Osteoblast (primary cell): ENCODE measurements around the gene NXN. TPM values are rescaled to one million over a fixed set of nuclear protein-coding genes. Genes with fewer than 3 reads are reported as not detected.
"Not testable (repeated sequence)": the region's sequence is repeated elsewhere in the genome, so short reads cannot be mapped to it uniquely, and the experiment has no call there.

Experiments used
- DNase-seq: peaks from one replicate; pipeline ENCODE4 v3.0.0; 2011; ENCODE audit warnings: low spot score, mixed read lengths; ENCODE audit not compliant: insufficient read length; ENCODE audit errors: missing footprints
- H2AFZ ChIP-seq: 2 replicates; pipeline ENCODE4 v1.6.0; 2011; ENCODE audit warnings: mild to moderate bottlenecking, low read length
- H3K27ac ChIP-seq: 2 replicates; pipeline ENCODE4 v1.5.1; 2011; ENCODE audit warnings: mild to moderate bottlenecking, low read depth, low read length, moderate library complexity
- H3K27me3 ChIP-seq: 2 replicates; pipeline ENCODE4 v1.6.0; 2012; ENCODE audit warnings: mild to moderate bottlenecking, control low read depth, inconsistent platforms, low read length, moderate library complexity; ENCODE audit not compliant: insufficient read depth
- H3K36me3 ChIP-seq: 2 replicates; pipeline ENCODE4 v1.5.1; 2011; ENCODE audit warnings: mild to moderate bottlenecking, low read length, control low read depth, moderate library complexity; ENCODE audit not compliant: insufficient read depth
- H3K4me1 ChIP-seq: 2 replicates; pipeline ENCODE4 v1.5.1; 2011; ENCODE audit warnings: mild to moderate bottlenecking, low read length, control low read depth, moderate library complexity; ENCODE audit not compliant: insufficient read depth
- H3K4me2 ChIP-seq: 2 replicates; pipeline ENCODE4 v1.6.0; 2011; ENCODE audit warnings: mild to moderate bottlenecking, low read length; ENCODE audit not compliant: insufficient read depth
- H3K4me3 ChIP-seq: fragments of 200-600 bp; sonication (generic); 3 replicates; pipeline ENCODE4 v1.5.1; 2012; ENCODE audit warnings: mild to moderate bottlenecking, low read length, inconsistent platforms; ENCODE audit not compliant: insufficient read depth
- H3K79me2 ChIP-seq: 2 replicates; pipeline ENCODE4 v1.6.0; 2012; ENCODE audit warnings: mild to moderate bottlenecking, low read length, control low read depth, inconsistent platforms; ENCODE audit not compliant: insufficient read depth
- H3K9me3 ChIP-seq: 2 replicates; pipeline ENCODE4 v1.5.1; 2011; ENCODE audit warnings: low read depth, low read length, control low read depth
- H4K20me1 ChIP-seq: 2 replicates; pipeline ENCODE4 v1.6.0; 2012; ENCODE audit warnings: mild to moderate bottlenecking, low read length, control low read depth; ENCODE audit not compliant: insufficient read depth
- CTCF ChIP-seq: IDR thresholded peaks from 2 replicates; pipeline ENCODE4 v1.5.1; 2011; ENCODE audit warnings: mild to moderate bottlenecking, low read depth, low read length, moderate library complexity; ENCODE audit errors: extremely low read depth
- total RNA-seq: library from RNA; depleted of rRNA; stranded (reverse); fragments of >200 nt; gene quantifications from 2 replicates; pipeline ENCODE4 v1.2.3, GENCODE V29; 2012

The NXN gene
- total RNA-seq, 1 donor: 68.8 TPM

GRCh38 chr17:789160-789840 lies 190.3 kb downstream of the NXN start:
- H4K20me1 ChIP-seq: peaks cover 9% of the 10 kb centered on the region
- no peak overlapping the region for H3K4me2 ChIP-seq
- H2AFZ ChIP-seq: no peak overlapping the region
- H3K27me3 ChIP-seq: no peaks in the 10 kb centered on the region
- H3K79me2 ChIP-seq: peaks cover 19% of the 10 kb centered on the region
- no peak overlapping the region for H3K4me3 ChIP-seq
- no peak for DNase-seq
- H3K36me3 ChIP-seq: peaks cover 36% of the 10 kb centered on the region
- H3K4me1 ChIP-seq: peaks cover 4% of the 10 kb centered on the region
- H3K27ac ChIP-seq: no peak overlapping the region
- H3K9me3 ChIP-seq: no peaks in the 10 kb centered on the region
- TF ChIP-seq CTCF: no peak

GRCh38 chr17:788551-788950 lies 191.0 kb downstream of the NXN start:
- DNase-seq: no peak
- Histone ChIP-seq H3K79me2 (peaks cover 26% of the 10 kb centered on the region), H2AFZ (no peak overlapping the region), H3K9me3 (no peaks in the 10 kb centered on the region), H3K27me3 (no peaks in the 10 kb centered on the region), H3K27ac (no peak overlapping the region), H3K4me3 (no peak overlapping the region), H3K4me1 (peaks cover 9% of the 10 kb centered on the region), H3K36me3 (peaks cover 40% of the 10 kb centered on the region), H4K20me1 (peaks cover 11% of the 10 kb centered on the region), H3K4me2 (no peak overlapping the region)
- TF ChIP-seq CTCF: no peak

GRCh38 chr17:787641-788221 lies 191.8 kb downstream of the NXN start:
- DNase-seq: no peak
- Histone ChIP-seq H4K20me1 (peaks cover 12% of the 10 kb centered on the region), H3K27ac (no peak overlapping the region), H3K27me3 (no peaks in the 10 kb centered on the region), H2AFZ (no peak overlapping the region), H3K4me1 (peaks cover 14% of the 10 kb centered on the region), H3K36me3 (peaks cover 39% of the 10 kb centered on the region), H3K4me3 (no peak overlapping the region), H3K79me2 (peaks cover 34% of the 10 kb centered on the region), H3K4me2 (no peak overlapping the region), H3K9me3 (no peaks in the 10 kb centered on the region)
- no peak for TF ChIP-seq CTCF

- DNase-seq, H3K4me2 ChIP-seq, H2AFZ ChIP-seq, H3K4me3 ChIP-seq, H4K20me1 ChIP-seq, H3K27ac ChIP-seq, H3K9me3 ChIP-seq, H3K27me3 ChIP-seq: not testable (repeated sequence)
- H3K4me1 ChIP-seq: peaks cover 22% of the 10 kb centered on the region
- H3K36me3 ChIP-seq: peaks cover 21% of the 10 kb centered on the region
- peaks cover 53% of the 10 kb centered on the region for H3K79me2 ChIP-seq
Measured at GRCh38 chr17:785901-786300, 193.7 kb downstream of the NXN start.
